H1 (cell line): ENCODE data around the gene ITIH4. TPM values are rescaled to one million over a fixed set of nuclear protein-coding genes. Genes with fewer than 3 reads are reported as not detected.

ENCODE experiments used
- CTCF ChIA-PET: fragments of 300-600 bp; sonication (Branson Sonifier 250); formaldehyde crosslinking; loops from one replicate; lab custom pipeline; 2021; ENCODE audit not compliant: partially characterized antibody; lab: Charles Lee
- POLR2A ChIA-PET: fragments of 300-600 bp; sonication (Branson Sonifier 250); formaldehyde crosslinking; loops from one replicate; lab custom pipeline; 2021; ENCODE audit warnings: inconsistent platforms; ENCODE audit not compliant: partially characterized antibody; lab: Charles Lee
- DNase-seq, 2 experiments: peaks; one replicate each; pipeline versions ENCODE4 v3.0.0 to v3.0.0-alpha.2; 2010 to 2022; ENCODE audit warnings: low spot score in 2 of 2, low read depth in 1 of 2, mixed read lengths in 1 of 2
- FAIRE-seq: peaks from 2 replicates; lab custom pipeline; 2011; peaks lifted over from hg19 to GRCh38; lab: Jason Lieb, UNC
- H2AFZ ChIP-seq: 2 replicates; pipeline ENCODE4 v1.8.1; 2012; ENCODE audit warnings: low read length, inconsistent platforms
- H2AK5ac ChIP-seq: 2 replicates; pipeline ENCODE4 v1.6.1; 2013; ENCODE audit warnings: low read depth, low read length
- H2BK120ac ChIP-seq: replicated peaks from 2 replicates; pipeline ENCODE3; 2013; ENCODE audit warnings: low read depth, low read length, inconsistent platforms
- H2BK12ac ChIP-seq: 2 replicates; pipeline ENCODE4 v1.6.1; 2013; ENCODE audit warnings: low read depth, low read length
- H2BK15ac ChIP-seq: 2 replicates; pipeline ENCODE4 v1.6.1; 2013; ENCODE audit warnings: low read length
- H2BK20ac ChIP-seq: 2 replicates; pipeline ENCODE4 v1.6.1; 2013; ENCODE audit warnings: low read length
- H2BK5ac ChIP-seq: 2 replicates; pipeline ENCODE4 v1.6.1; 2013; ENCODE audit warnings: low read depth, low read length
- H3K14ac ChIP-seq: 2 replicates; pipeline ENCODE4 v1.6.1; 2013; ENCODE audit warnings: inconsistent platforms; ENCODE audit not compliant: insufficient read length
- H3K18ac ChIP-seq: 2 replicates; pipeline ENCODE4 v1.6.1; 2013; ENCODE audit warnings: low read length; ENCODE audit errors: extremely low read depth
- H3K23ac ChIP-seq: 2 replicates; pipeline ENCODE4 v1.6.1; 2013; ENCODE audit warnings: inconsistent platforms; ENCODE audit not compliant: insufficient read length
- H3K23me2 ChIP-seq: 2 replicates; pipeline ENCODE4 v1.6.1; 2013; ENCODE audit warnings: low read depth, low read length
- H3K27ac ChIP-seq: 2 replicates; pipeline ENCODE4 v1.6.1; 2011; ENCODE audit warnings: low read depth, low read length, inconsistent platforms
- H3K27me3 ChIP-seq, 4 experiments: replicated peaks in 1 of 4; 1 replicate in 1 of 4; 2 replicates in 3 of 4; pipeline versions ENCODE4 v1.6.1 to v1.8.1; 2011 to 2013; ENCODE audit warnings: low read length in 3 of 4, mild to moderate bottlenecking in 3 of 4, inconsistent platforms in 2 of 4, mixed read lengths in 2 of 4, moderate library complexity in 1 of 4; ENCODE audit not compliant: control insufficient read depth in 3 of 4, insufficient read depth in 3 of 4; ENCODE audit errors: extremely low read depth in 1 of 4
- H3K36me3 ChIP-seq, 4 experiments: 2 replicates each; pipeline versions ENCODE4 v1.6.1 to v1.8.1; 2011 to 2013; ENCODE audit warnings: mild to moderate bottlenecking in 4 of 4, low read length in 3 of 4, moderate library complexity in 2 of 4, control low read depth in 1 of 4, inconsistent platforms in 1 of 4; ENCODE audit not compliant: insufficient read depth in 4 of 4, control insufficient read depth in 2 of 4
- H3K4ac ChIP-seq: replicated peaks from 2 replicates; pipeline ENCODE3; 2013; ENCODE audit warnings: low read length, low read depth, mixed read lengths, inconsistent platforms; ENCODE audit not compliant: insufficient read length
- H3K4me1 ChIP-seq, 4 experiments: replicated peaks in 1 of 4; 1 replicate in 1 of 4; 2 replicates in 3 of 4; pipeline versions ENCODE4 v1.6.1 to v1.8.1; 2011 to 2013; ENCODE audit warnings: low read length in 3 of 4, inconsistent platforms in 2 of 4, mixed read lengths in 1 of 4; ENCODE audit not compliant: insufficient read depth in 4 of 4, control insufficient read depth in 3 of 4
- H3K4me2 ChIP-seq, 2 experiments: 2 replicates each; pipeline versions ENCODE4 v1.6.1 to v1.8.1; 2011 to 2013; ENCODE audit warnings: low read depth in 2 of 2, low read length in 2 of 2, control low read depth in 1 of 2, inconsistent platforms in 1 of 2, mild to moderate bottlenecking in 1 of 2; ENCODE audit not compliant: insufficient read depth in 1 of 2
- H3K4me3 ChIP-seq, 4 experiments: fragments of 200-600, 300-600 bp in 1 of 4; sonication (generic), shearing (Covaris generic), sonication (Bioruptor Twin) in 1 of 4; 2 replicates each; pipeline versions ENCODE4 v1.5.1 to v1.8.1; 2011 to 2016; ENCODE audit warnings: low read length in 4 of 4, low read depth in 3 of 4, control low read depth in 2 of 4, inconsistent platforms in 2 of 4, mild to moderate bottlenecking in 2 of 4, mixed read lengths in 1 of 4, moderate library complexity in 1 of 4; ENCODE audit not compliant: insufficient read depth in 2 of 4; ENCODE audit errors: extremely low read depth in 1 of 4
- H3K56ac ChIP-seq: replicated peaks from 2 replicates; pipeline ENCODE3; 2013; ENCODE audit warnings: low read depth, mild to moderate bottlenecking, mixed read lengths, low read length, inconsistent platforms; ENCODE audit not compliant: insufficient read length
- H3K79me1 ChIP-seq: 2 replicates; pipeline ENCODE4 v1.6.1; 2013; ENCODE audit warnings: low read depth, low read length, control low read depth
- H3K79me2 ChIP-seq, 2 experiments: 2 replicates each; pipeline versions ENCODE4 v1.6.1 to v1.8.1; 2012 to 2013; ENCODE audit warnings: low read length in 2 of 2, mild to moderate bottlenecking in 2 of 2, inconsistent platforms in 1 of 2; ENCODE audit not compliant: insufficient read depth in 2 of 2, control insufficient read depth in 1 of 2
- H3K9ac ChIP-seq, 4 experiments: replicated peaks in 1 of 4; 1 replicate in 1 of 4; 2 replicates in 3 of 4; pipeline versions ENCODE4 v1.6.1 to v1.8.1; 2011 to 2013; ENCODE audit warnings: low read depth in 3 of 4, low read length in 3 of 4, control low read depth in 2 of 4, mild to moderate bottlenecking in 2 of 4, moderate library complexity in 2 of 4, inconsistent platforms in 1 of 4; ENCODE audit errors: extremely low read depth in 1 of 4
- H3K9me3 ChIP-seq, 2 experiments: 2 replicates each; pipeline versions ENCODE4 v1.6.1 to v1.8.1; 2012 to 2013; ENCODE audit warnings: mild to moderate bottlenecking in 2 of 2, moderate library complexity in 2 of 2, control low read depth in 1 of 2, inconsistent platforms in 1 of 2, low read depth in 1 of 2, low read length in 1 of 2, mixed read lengths in 1 of 2; ENCODE audit not compliant: insufficient read depth in 2 of 2
- H4K20me1 ChIP-seq, 2 experiments: replicated peaks in 1 of 2; 2 replicates each; pipeline versions ENCODE3 to v1.8.1; 2011 to 2013; ENCODE audit warnings: inconsistent platforms in 2 of 2, low read length in 2 of 2, mild to moderate bottlenecking in 1 of 2; ENCODE audit not compliant: insufficient read depth in 2 of 2, control insufficient read depth in 1 of 2
- H4K5ac ChIP-seq: 2 replicates; pipeline ENCODE4 v1.6.1; 2013; ENCODE audit warnings: low read length, low read depth, mixed read lengths, inconsistent platforms; ENCODE audit not compliant: insufficient read length
- H4K8ac ChIP-seq: 2 replicates; pipeline ENCODE4 v1.8.0; 2013; ENCODE audit warnings: mild to moderate bottlenecking, moderate library complexity, low read length, inconsistent platforms; ENCODE audit not compliant: insufficient read depth; ENCODE audit errors: extremely low read depth
- H4K91ac ChIP-seq: replicated peaks from 2 replicates; pipeline ENCODE3; 2013; ENCODE audit warnings: low read length, mixed read lengths, inconsistent platforms; ENCODE audit not compliant: insufficient read length
- ASH2L ChIP-seq: fragments of 200-600, 300-600 bp; sonication (generic); IDR thresholded peaks from one replicate; pipeline ENCODE4 v1.7.1; 2017; ENCODE audit warnings: low read length
- BACH1 ChIP-seq: IDR thresholded peaks from 2 replicates; pipeline ENCODE4 v1.6.1; 2012; ENCODE audit warnings: low read length, improper control_type of control experiment
- CHD1 ChIP-seq: IDR thresholded peaks from 2 replicates; pipeline ENCODE4 v1.6.1; 2012; ENCODE audit warnings: low read depth, low read length, improper control_type of control experiment
- CREB1 ChIP-seq: IDR thresholded peaks from 2 replicates; pipeline ENCODE4 v1.6.1; 2012; ENCODE audit warnings: inconsistent platforms
- EGR1 ChIP-seq: IDR thresholded peaks from 2 replicates; pipeline ENCODE4 v1.6.1; 2011; ENCODE audit warnings: low read depth, low read length, borderline replicate concordance
- EZH2 ChIP-seq: fragments of 200-600 bp; sonication (generic); IDR thresholded peaks from 2 replicates; pipeline ENCODE4 v1.7.1; 2012; ENCODE audit warnings: low read depth, mild to moderate bottlenecking, moderate library complexity, low read length, inconsistent platforms; ENCODE audit not compliant: severe bottlenecking
- FOSL1 ChIP-seq: IDR thresholded peaks from 2 replicates; pipeline ENCODE4 v1.6.1; 2011; ENCODE audit warnings: mild to moderate bottlenecking, low read depth, low read length, moderate library complexity; ENCODE audit not compliant: insufficient read depth
- GTF2F1 ChIP-seq: IDR thresholded peaks from 2 replicates; pipeline ENCODE4 v1.6.1; 2012; ENCODE audit warnings: low read depth, low read length, improper control_type of control experiment, borderline replicate concordance
- NRF1 ChIP-seq: IDR thresholded peaks from 2 replicates; pipeline ENCODE4 v1.6.1; 2011; ENCODE audit warnings: mild to moderate bottlenecking, low read depth, low read length, improper control_type of control experiment
- SIN3A ChIP-seq, 2 experiments: IDR thresholded peaks in 1 of 2; conservative IDR thresholded peaks in 1 of 2; 2 replicates each; pipeline ENCODE4 v1.6.1; 2011 to 2012; ENCODE audit warnings: low read length in 2 of 2, improper control_type of control experiment in 1 of 2, low read depth in 1 of 2, mild to moderate bottlenecking in 1 of 2
- SP1 ChIP-seq: IDR thresholded peaks from 2 replicates; pipeline ENCODE4 v1.6.1; 2011; ENCODE audit warnings: low read depth, low read length
- SP2 ChIP-seq: IDR thresholded peaks from 2 replicates; pipeline ENCODE4 v1.6.1; 2012; ENCODE audit warnings: mild to moderate bottlenecking, low read length, inconsistent platforms
- SRF ChIP-seq: IDR thresholded peaks from 2 replicates; pipeline ENCODE4 v1.6.1; 2011; ENCODE audit warnings: mild to moderate bottlenecking, low read depth, low read length, moderate library complexity
- TCF12 ChIP-seq: IDR thresholded peaks from 2 replicates; pipeline ENCODE4 v1.6.1; 2011; ENCODE audit warnings: low read depth, mild to moderate bottlenecking, low read length
- WGBS, 2 experiments: shearing (Covaris generic) in 1 of 2; methylation state at CpG; one replicate each; pipeline versions ENCODE4 v1.1.6 to v1.1.7; 2013 to 2015; ENCODE audit warnings: low lambda C conversion rate in 2 of 2, mixed read lengths in 2 of 2, inconsistent platforms in 1 of 2, low coverage in 1 of 2, missing lambda C conversion rate in 1 of 2; ENCODE audit not compliant: insufficient replicate concordance in 2 of 2, insufficient coverage in 1 of 2, insufficient read length in 1 of 2; ENCODE audit errors: extremely low coverage in 1 of 2, missing lambda C conversion rate in 1 of 2; 5-methylcytosine and 5-hydroxymethylcytosine counted together
- polyA plus RNA-seq, 7 experiments: library from polyadenylated mRNA; depleted of rRNA in 3 of 7; stranded (reverse) in 5 of 7; unstranded in 2 of 7; fragments of >200 nt in 5 of 7; fragments of 200-250 nt in 2 of 7; gene quantifications; 1 replicate in 5 of 7; 2 replicates in 1 of 7; 4 replicates in 1 of 7; pipeline versions ENCODE4 v1.2.1 to v1.2.3, GENCODE V29; 2011 to 2013; ENCODE audit warnings: missing spikeins in 2 of 7, mixed read lengths in 2 of 7
- total RNA-seq: library from RNA; stranded (reverse); fragmentation: NEBNext Ultra II Directional; extraction: Animal tissue kit (Norgen Biotek cat#: 25700); gene quantifications from 2 replicates; pipeline ENCODE4 v1.2.1, GENCODE V29; 2021

The ITIH4 gene
- total and polyA plus RNA-seq, 2 of the 8 experiments (the other 6 are each of a cell fraction or from before 2014, with no cell fraction given): 3.4 to 3.7 TPM

GRCh38 chr3:52834871-52835501 lies 4.5 kb upstream of the ITIH4 start, which contains the start of gene MUSTN1:
Gene MUSTN1, minus strand, starts transcription at chr3:52835019. Its CDS starts 71 bp downstream, at chr3:52834948.
- Histone ChIP-seq H2BK20ac (no peak within 1 kb of the TSS), H3K79me2 (no peaks in the 10 kb centered on the region), H3K9ac (0 out of 7 replicates have a peak within 1 kb of the TSS, but pooled peaks of 1 of the 4 experiments have one; percentile 9), H4K8ac (peak within 1 kb of the TSS; percentile 31; the same call in 1 of the 2 replicates), H2BK15ac (no peak within 1 kb of the TSS), H2BK120ac (no peak within 1 kb of the TSS), H3K79me1 (no peaks in the 10 kb centered on the region), H2BK5ac (peak within 1 kb of the TSS; percentile 21; the same call in 1 of the 2 replicates), H3K56ac (no peak within 1 kb of the TSS), H3K14ac (no peak within 1 kb of the TSS), H3K4me3 (no peak within 1 kb of the TSS), H3K4ac (no peak within 1 kb of the TSS), H3K27me3 (no peaks in the 10 kb centered on the region), H3K23me2 (no peaks in the 10 kb centered on the region), H4K20me1 (peaks cover 0 to 5% of the 10 kb centered on the region in 2 experiments), H3K36me3 (no peaks in the 10 kb centered on the region; a peak in 2 of 8 replicates), H3K18ac (no peak within 1 kb of the TSS), H3K4me2 (no peak within 1 kb of the TSS), H3K23ac (no peak within 1 kb of the TSS), H2AFZ (no peak within 1 kb of the TSS), H4K5ac (no peak within 1 kb of the TSS), H2AK5ac (no peak within 1 kb of the TSS), H4K91ac (no peak within 1 kb of the TSS), H3K27ac (no peak within 1 kb of the TSS), H3K4me1 (peaks cover 0 to 10% (median 2%) of the 10 kb centered on the region in 4 experiments; a peak in 3 of 7 replicates), H2BK12ac (no peak within 1 kb of the TSS; the same call in 1 of the 2 replicates), H3K9me3 (no peaks in the 10 kb centered on the region)
- DNase-seq: no peak
- no peak for FAIRE-seq
- ChIA-PET CTCF (interaction anchor here (0.7 to 6.5 kb wide), 9 partner anchors 11 to 219 kb away, joined by 3 to 73 read pairs (median 3); no protein-coding TSS in a partner anchor), POLR2A (interaction anchor here (1.3 kb wide), 1 partner anchor 9 kb away, joined by 3 read pairs; no protein-coding TSS in a partner anchor)
- WGBS, 2 experiments: 82% methylated on average over 11 of the region's 11 CpGs; no CpG with 5 or more reads in 1 of the 2 experiments
- no peak for TF ChIP-seq CHD1
- TF ChIP-seq NRF1: no peak
- no peak for TF ChIP-seq SRF
- no peak for TF ChIP-seq ASH2L
- no peak for TF ChIP-seq EGR1
- no peak for TF ChIP-seq EZH2
- TF ChIP-seq GTF2F1: no peak
- TF ChIP-seq BACH1: no peak
- TF ChIP-seq SP2: no peak
- no peak for TF ChIP-seq SP1
- TF ChIP-seq TCF12: no peak
- TF ChIP-seq SIN3A (conservative IDR thresholded peaks at IDR 0.05 in 1 of 2, IDR thresholded peaks at IDR 0.05 in 1 of 2; ENCODE audit: low read depth in 1 of 2, low read length in 2 of 2): no peak
- no peak for TF ChIP-seq FOSL1
- TF ChIP-seq CREB1: no peak
